Measurements from ENCODE around the gene CALD1.

DNA sequence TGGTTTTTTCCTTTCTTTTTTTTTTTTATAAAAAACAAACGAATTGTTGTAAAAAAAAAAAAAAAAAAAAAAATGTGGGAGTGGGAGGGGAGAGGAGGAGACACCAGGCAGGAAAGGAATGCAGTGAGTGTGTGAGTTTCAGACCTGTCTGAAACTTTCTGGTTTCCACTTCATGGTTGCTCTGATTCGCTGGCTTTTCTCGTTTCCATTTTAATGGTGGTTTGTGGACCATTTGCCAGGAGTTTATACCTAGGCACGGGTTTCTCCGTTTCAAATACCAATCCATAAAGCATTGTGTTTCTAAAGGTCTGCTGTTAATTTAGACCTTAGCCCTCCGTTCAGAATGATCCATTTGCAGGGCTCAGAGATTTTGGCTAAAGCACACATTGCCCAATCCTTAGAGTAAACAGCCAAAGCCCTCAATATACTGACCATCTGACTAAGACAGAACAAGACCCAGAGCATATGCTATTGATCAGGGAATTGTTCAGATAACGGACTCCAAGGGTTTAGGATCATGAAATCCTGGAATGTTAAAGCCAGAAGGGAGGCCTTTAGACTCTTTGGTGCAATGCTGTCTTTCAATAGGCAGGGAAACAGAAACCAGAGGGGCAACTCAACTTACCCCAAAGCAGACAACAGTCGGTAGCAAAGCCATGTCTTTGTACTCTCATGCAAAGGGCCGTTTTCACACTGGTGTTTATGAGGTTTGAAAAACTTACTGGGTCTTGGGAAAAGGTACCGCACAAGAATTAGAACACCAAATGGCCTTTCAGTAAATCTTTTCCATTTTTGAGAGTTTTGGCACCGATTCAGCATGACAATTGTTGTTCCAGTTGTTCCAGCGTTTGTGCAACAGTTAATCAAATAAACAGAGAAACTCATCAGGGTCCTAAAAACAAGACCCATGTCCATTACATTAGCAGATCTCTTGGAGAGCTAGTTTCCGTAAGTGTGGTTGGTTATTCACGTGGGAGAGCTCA is 112.6 kb downstream of the CALD1 start:
- TF ChIP-seq CTCF (IDR thresholded peaks at IDR 0.05) (no peak), POLR2AphosphoS5 (IDR thresholded peaks at IDR 0.05) (no peak)

All from prostate gland (tissue), 2 donors.